Left colon (tissue), 2 donors: ENCODE data around the gene RBFOX2. TPM values are rescaled to one million over a fixed set of nuclear protein-coding genes. Genes with fewer than 3 reads are reported as not detected.
"Not testable (repeated sequence)": the region's sequence is repeated elsewhere in the genome, so short reads cannot be mapped to it uniquely, and the experiment has no call there.

Experiments used
- ATAC-seq: fragments of 200-7000 bp; cut with Tn5 transposase; one replicate; pipeline ENCODE4 v1.9.1; 2020; ENCODE audit warnings: mild to moderate bottlenecking, moderate library complexity
- DNase-seq, 2 donors: peaks; one replicate each; pipeline ENCODE4 v3.0.0-alpha.2; 2020
- intact Hi-C, 2 donors: fragments of 100-400 bp; cut with DNase I in 1 of 2; cut with micrococcal nuclease in 1 of 2; formaldehyde crosslinking; loops; one replicate each; pipeline versions ENCODE4 v1.11.2 to v1.14.0; 2022; cut with DNase I, micrococcal nuclease
- total RNA-seq, 2 donors: library from RNA; stranded (reverse); fragmentation: NEBNext Ultra II Directional; extraction: Animal tissue kit (Norgen Biotek cat#: 25700); gene quantifications; one replicate each; pipeline ENCODE4 v1.2.1, GENCODE V29; 2021
- donor health status: DM: no; HTN: no; CAD: no.
- donor health status: DM: yes; HTN: yes; CAD: no.

RBFOX2 gene
- total RNA-seq, 2 donors from 2014 or later: 34.3 to 48.8 TPM

DNA sequence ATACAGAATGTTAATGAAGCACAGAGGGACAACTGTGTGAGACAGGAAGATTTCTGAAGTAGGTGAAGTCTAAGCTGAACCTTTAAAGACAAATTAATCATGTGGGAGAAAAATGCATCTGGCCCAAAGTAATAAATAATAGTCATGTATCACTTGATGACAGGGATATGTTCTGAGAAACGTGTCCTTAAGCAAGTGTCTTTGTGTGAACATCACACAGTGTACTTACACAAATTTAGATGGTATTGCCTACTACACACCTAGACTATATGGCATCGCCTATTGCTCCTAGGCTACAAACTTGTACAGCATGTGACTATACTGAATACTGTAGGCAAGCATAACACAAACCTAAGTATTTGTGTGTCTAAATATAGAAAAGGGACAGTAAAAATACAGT, 198.3 kb downstream of the RBFOX2 start:
- intact Hi-C loops: no loop called here
- no peak for DNase-seq

DNA sequence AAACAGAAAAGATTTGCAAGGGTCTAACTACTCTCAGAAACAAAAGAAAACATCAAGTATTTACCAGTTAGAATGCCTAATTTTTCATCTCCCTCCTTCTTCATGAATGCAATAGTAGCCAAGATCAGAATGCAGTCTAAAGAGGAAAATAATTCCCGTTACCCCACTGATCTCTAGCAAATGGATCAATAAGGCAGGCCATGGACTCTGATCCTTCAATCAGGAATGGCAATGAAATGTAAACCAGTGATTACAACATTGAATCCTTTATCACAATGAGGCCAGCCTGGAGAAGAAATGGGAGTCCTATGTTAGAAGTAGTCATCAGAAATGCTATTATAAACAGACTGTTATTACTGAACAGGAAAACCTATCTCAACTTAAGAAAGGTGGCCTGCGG, 204.4 kb downstream of the RBFOX2 start:
- no peak for DNase-seq
- intact Hi-C loops: no loop called here
- no peak for ATAC-seq

More for the DNA sequence above, 198.3 kb downstream of the RBFOX2 start:
- no peak for ATAC-seq

DNA sequence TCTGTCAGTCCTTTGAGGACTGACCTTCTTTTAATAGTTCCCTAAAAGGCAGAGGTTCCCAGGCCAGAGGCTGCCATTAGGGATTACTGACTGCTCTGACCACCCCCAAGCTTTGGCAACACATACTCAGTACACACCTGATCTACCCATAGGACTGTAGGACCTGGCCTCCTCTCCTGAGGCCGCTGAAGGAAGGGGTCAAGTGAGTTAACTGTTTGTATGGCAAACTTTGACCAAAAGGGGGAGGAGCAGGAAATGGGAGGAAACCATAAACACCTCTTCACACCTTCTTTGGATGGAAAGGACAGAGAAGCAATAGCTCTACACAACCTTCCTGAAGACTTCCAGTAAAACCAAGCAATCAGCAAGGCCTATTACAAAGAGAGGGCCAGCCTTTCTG, 207.0 kb downstream of the RBFOX2 start:
- DNase-seq (no peak), ATAC-seq (peak; percentile 94)
- intact Hi-C loops: no loop called here

DNA sequence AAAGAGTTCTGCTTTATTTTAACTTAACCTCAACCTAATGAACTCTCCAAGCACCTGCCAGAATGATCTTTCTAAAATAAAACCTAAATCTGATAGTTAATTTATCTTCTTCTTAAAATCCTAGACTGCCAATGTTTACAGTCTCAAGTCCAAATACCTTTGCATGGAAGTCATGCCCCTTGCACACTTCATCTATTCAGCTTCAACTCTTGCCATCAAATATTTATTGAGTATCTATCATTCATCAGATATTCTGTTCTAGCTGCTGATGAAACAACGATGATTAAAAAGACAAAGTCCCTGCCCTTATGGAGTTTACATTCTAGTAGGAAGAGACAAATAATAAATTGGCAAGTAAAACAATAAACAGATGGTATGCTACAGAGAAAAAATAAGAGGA, 209.2 kb downstream of the RBFOX2 start:
- ATAC-seq (no peak), DNase-seq (no peak)
- intact Hi-C loops: no loop called here

DNA sequence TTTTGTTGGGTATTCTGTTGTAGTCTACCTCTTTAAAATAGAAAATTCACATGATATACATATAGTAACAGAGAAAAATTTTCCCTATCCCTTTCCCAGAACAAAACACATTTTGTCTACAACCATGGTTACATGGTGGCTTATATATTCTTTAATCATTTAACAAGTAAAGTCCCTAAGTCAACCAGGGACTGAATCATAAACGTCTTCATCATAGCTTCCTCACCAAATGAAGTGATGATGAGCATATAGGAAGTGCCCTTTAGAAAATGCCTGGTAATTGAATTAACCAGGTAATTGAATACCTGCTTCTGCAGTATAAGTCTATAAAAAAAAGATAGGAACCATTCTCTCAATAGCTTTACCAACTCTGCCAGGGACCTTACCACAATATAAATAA, 209.7 kb downstream of the RBFOX2 start:
- ATAC-seq: no peak
- intact Hi-C loops: no loop called here
- no peak for DNase-seq

DNA sequence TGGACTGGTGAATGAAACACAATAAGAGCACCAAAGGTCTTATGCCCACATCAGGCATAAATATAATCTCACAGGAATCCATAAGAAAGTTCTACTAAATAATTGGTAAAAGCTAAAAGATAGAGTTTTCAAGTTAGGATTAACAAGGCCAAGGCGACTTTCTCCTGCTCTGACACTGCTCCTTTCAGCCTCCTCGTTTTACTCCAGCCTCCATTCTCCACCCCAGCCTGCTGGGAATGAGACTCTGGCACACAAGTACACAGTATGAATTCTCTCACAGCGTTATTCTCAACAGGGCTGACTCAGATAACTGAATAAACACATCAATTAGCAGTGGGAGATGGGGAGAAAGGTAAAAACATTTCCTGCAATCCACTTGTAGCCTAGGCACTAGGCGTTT, 216.0 kb downstream of the RBFOX2 start:
- intact Hi-C loops: no loop called here
- ATAC-seq: no peak

DNA sequence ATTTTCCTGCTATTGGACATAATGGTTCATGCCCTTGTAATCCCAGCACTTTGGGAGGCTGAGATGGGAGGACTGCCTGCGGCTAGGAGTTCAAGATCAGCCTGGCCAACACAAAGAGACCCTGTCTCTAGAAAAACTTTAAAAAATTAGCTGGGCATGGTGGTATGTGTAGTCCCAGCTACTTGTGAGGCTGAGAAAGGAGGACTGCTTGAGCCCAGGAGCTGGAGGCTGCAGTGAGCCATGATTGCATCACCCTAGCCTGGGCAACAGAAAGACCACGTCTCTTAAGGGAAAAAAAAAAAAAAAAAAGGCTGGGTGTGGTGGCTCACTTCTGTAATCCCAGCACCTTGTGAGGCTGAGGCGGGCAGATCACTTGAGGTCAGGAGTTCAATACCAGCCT, 217.0 kb downstream of the RBFOX2 start:
- no peak for ATAC-seq
- intact Hi-C loops: no loop called here

More for the DNA sequence above, 216.0 kb downstream of the RBFOX2 start:
- DNase-seq: no peak

DNA sequence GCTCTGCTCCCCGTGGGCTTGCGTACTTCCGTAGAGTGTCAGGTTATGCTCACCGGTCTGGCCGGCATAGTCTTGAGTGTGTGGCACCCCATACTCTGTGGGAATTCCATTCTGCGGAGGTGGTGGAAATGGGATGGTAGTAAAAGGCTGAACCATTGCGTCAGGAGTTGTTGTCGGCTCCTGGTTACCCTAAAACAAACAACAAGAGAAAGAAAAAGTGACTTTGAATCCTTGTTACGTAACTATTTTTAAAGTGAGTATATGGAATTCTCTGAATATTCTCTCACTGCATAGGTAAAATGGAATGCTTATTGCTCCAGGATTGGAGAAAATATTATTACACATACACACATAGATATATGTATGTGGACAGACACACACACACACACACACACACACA, 218.8 kb downstream of the RBFOX2 start:
- DNase-seq (no peak), ATAC-seq (no peak)
- intact Hi-C loops: no loop called here

More for the DNA sequence above, 217.0 kb downstream of the RBFOX2 start:
- DNase-seq: no peak

DNA sequence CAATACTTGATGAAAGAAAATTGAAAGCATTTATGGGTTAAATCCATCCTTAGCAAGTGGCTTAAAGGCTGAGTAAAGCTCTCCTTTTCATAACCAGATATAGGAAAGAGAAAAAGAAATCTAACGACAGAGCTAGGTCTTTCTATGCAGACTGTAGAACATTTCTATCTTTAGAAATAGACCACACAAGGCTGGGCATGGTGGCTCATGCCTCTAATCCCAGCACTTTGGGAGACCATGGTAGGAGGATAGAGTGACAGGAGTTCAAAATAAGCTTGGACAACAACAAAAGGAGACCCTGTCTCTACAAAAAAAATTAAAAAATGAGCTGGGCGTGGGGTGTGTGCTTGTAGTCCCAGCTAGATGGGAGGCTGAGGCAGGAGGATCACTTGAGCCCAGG, 220.2 kb downstream of the RBFOX2 start:
- DNase-seq (no peak), ATAC-seq (no peak)
- intact Hi-C loops: no loop called here

DNA sequence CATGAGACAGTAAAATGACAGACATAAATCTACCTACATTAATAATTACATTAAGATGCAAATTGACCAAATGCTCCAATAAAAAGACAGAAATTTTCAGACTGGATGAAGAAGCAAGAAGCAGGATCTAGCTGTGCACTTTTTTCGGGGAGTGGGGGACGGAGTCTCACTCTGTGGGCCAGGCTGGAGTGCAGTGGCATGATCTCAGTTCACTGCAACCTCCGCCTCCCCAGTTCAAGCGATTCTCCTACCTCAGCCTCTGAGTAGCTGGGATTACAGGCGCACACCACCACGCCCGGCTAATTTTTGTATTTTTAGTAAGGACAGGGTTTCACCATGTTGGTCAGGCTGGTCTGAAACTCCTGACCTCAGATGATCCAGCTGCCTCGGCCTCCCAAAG, 222.0 kb downstream of the RBFOX2 start:
- DNase-seq, intact Hi-C loops, ATAC-seq: not testable (repeated sequence)

DNA sequence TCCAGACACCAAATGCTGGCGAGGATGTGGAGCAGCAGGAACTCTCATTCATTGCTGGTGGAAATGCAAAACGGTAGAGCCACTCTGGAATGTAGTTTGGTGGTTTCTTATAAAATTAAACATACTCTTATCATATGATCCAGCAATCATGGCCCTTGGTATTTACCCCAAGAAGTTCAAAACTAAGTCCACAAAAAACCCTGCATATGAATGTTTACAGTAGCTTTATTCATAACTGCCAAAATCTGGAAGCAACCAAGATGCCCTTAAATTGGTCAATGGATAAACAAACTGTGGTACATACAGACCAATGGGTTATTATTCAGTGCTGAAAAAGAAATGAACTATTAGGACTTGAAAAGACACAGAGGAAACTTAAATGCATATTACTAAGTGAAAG, 223.2 kb downstream of the RBFOX2 start:
- intact Hi-C loops: no loop called here
- ATAC-seq (no peak), DNase-seq (no peak)

DNA sequence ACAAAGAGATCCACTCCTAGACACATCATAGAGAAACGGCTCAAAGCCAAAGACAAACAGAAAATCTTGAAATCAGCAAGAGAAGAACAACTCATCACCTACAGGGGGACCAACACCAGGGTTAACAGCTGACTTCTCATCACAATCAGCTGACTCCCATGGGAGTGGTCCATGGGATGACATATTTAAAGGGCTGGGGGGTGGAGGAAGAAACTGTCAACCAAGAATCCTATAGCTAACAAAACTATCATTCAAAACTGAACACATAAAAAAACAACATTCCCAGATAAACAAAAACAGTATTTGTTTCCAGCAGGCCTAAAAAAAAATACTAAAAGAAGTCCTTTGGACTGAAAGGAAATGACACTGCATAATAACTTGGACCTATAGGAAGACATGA, 224.2 kb downstream of the RBFOX2 start:
- intact Hi-C loops: no loop called here
- DNase-seq (no peak), ATAC-seq (no peak)

DNA sequence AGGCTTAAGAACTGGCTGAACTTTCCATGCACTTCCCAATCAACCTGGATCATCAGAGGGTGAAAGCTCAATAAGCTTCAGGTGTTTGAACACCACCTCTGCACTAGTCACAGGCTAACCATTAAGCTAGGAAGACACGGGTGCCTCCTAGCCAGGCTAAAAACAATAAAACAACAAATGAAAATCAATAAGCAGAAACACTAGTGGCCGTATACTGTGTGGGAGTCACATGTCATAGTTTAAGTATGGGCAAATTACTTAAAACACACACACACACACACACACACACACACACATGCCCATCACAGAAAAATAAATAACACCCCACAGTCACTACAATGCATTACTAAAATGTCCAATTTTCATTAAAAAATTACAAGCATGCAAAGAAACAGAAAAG, 225.7 kb downstream of the RBFOX2 start:
- intact Hi-C loops: no loop called here
- ATAC-seq (peak; percentile 28), DNase-seq (no peak)

DNA sequence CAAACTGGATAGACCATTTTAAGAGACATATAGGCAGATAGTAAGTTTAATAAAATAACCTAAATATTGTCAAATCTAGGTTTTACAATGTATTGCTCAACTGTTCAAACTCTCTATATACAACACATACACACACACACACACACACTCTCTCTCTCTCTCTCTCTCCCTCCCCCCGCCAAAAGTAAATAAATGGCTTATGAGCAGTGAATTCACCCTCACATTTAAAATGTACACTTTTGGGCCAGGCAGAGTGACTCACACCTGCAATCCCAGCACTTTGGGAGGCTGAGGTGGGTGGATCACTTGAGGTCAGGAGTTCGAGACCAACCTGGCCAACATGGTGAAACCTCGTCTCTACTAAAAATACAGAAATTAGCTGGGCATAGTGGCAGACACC, 227.3 kb downstream of the RBFOX2 start:
- intact Hi-C loops, DNase-seq: not testable (repeated sequence)
- ATAC-seq: peak; percentile 50

DNA sequence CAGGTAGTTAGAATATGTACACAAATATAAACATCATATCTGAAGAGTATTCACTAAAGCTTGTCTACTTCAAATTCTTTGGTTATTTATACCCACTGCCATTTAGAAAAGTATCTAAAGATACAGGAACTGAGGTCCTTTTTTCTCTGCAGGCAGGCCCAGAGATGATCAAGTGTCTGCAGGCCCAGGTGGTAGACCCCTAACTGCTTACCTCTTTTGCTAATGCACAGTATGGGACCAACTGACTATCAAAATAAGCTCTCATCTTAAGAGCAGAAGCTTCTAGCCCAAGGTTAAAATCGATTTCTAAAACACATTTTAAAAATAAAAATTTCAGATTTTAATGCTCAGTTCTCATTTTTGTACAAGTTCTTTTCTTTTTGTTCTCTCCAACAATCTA, 229.5 kb downstream of the RBFOX2 start:
- intact Hi-C loops: no loop called here
- ATAC-seq: no peak

DNA sequence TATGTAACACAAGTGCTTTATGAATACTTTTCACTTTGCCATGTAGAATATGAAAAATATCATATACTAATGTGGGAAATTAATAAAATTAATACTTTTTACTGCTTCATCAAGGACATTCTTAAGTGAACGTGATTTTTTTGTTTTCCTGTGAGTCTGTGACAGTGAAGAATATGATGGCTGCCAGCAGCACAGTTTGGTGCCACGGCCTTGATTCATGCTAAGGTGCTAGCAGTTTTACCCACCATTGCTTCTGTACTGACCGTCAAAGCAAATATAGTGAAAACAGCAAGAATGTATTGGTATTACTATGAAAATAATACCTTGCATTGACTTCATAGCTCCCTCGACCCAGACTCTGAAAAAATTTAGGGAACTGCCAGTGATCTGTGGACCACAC, 231.2 kb downstream of the RBFOX2 start:
- DNase-seq (no peak), ATAC-seq (no peak)
- intact Hi-C loops: no loop called here

More for the DNA sequence above, 229.5 kb downstream of the RBFOX2 start:
- no peak for DNase-seq

DNA sequence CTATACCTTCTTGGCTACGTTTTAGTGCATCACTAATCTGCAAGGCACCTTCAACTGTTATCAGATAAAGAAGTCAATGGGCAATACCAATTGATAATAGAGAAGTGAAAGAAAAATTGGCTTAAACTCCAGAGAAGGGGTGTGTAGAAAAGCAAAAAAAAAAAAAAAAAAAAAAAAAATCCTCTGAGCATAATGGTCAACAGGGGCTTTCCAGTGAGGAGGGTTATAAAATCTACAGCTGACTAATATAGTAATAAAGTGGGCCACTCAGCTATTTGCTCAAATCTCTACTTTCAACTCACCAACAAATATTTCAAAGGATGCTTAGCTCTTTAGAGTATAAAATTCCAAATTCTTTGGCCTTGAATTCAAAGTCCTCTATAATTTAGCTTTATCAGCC, 233.1 kb downstream of the RBFOX2 start:
- intact Hi-C loops: no loop called here
- DNase-seq (no peak), ATAC-seq (no peak)

DNA sequence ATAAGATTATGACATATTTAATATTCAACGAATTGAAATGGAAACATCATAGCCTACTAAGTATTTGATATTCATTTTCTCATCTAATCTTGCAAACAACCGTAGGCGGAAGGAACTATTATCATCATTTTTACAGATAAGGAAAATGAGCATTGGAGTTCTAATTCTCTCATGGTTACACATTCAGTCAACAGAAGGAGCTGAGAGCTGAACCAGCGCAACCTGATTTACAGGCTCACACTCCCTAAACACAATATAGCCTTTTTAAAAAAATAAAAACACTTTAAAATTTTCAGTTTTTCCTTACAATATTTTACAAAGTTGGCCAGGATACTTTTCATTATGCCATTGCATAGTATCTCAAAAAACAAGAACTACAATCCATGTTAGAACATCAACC, 236.1 kb downstream of the RBFOX2 start:
- no peak for DNase-seq
- ATAC-seq: peak; percentile 32
- intact Hi-C loops: no loop called here

DNA sequence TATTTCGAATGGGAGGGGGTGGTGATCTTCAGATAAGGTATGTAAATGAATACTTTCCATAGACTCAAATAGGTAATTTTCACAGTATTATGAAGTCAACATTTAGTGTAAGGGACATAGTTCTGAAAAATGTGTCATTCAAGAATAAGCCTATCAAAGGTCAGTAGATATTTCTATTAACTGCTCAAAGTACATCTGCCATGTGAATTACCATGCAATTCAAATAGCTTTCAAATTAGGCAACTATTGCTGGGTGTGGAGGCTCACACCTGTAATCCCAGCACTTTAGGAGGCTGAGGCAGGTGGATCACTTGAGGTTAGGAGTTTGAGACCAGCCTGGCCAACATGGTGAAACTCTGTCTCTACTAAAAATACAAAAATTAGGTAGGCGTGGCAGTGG, 236.8 kb downstream of the RBFOX2 start:
- peak; percentile 59 for ATAC-seq
- DNase-seq, intact Hi-C loops: not testable (repeated sequence)

DNA sequence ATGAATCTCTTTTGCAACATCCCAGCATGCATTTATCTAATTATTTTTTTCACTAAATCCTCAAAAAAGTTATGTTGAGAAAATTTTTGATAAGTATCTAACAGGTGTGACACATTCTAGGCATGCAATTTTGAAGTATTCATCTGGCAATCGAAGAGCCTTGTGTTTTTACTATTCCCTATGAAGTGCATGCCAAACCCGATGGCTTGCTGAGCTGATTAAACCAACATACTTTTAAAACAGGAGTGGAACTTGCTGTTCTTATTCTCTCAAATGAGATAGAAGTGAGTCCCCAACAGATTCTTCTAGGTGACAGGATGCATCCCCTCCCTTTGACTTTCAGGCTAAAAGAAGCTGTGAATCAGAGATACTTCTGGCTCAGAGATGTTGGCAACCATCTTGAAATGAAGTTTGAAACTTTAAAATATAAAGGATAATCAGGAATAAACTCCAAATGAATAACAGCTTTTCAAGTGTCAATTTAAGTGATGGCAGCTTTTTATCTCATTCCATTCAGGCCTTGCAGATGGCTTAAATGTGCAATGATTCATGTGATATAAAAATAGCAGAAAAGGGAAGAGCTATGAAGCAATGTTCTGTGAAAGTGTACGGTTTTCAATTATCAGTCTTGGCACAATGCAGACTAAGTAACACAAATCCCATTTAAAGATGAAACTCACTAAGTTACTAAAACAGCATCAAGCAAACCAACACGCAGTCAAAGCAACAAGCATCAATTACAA, 243.3 kb downstream of the RBFOX2 start:
- intact Hi-C loops: no loop called here
- ATAC-seq (no peak), DNase-seq (no peak)

DNA sequence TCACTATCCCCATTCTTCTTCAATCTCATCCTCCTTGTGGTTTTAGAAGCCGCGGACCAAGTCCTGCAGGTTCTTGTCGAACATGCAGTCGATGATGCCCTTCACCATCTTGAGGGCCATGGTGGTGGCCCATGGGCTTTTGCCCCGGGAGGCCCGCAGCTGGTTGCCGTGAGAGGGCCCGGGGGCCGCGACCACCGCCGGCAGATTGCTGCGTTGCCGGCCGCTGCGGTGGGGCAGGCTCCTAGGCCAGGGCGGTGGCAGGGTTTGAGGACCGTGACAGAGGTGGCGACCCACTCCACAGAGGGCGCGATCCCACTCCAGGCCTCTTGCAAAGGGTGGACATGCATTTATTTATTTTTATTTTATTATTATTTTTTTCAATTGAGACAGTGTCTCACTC, 244.0 kb downstream of the RBFOX2 start:
- no peak for ATAC-seq
- no peak for DNase-seq
- intact Hi-C loops: no loop called here
